HG03565 (cell line): ENCODE results near the gene UGT3A1.

Experiments
- ATAC-seq: cut with Tn5 transposase; IDR thresholded peaks from one replicate; pipeline ENCODE4 v1.9.1; 2021; ENCODE audit warnings: mild to moderate bottlenecking, moderate library complexity; ENCODE audit not compliant: unreplicated experiment

UGT3A1 gene

DNA sequence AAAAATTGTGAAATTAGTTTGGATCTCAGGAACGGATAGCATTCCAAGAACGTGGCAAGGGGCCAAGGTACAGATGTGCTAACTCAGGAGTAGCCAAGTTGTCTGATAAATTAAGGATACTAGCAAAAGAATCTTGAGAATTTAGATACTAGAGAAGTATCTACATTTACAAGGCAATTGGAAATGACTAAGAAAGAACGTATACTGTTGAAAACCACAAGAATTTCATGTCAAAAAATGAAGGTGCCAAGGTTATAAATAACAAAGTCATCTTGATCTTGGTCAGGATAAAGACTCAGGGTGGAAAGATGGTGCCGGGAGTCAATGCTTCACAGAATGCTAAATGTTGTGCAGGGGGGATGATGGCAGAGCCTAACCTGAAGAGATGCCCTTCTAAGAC is 72.0 kb downstream of the UGT3A1 start:
- ATAC-seq, result no peak

GRCh38 chr5:35908814-35909213 is 82.4 kb downstream of the UGT3A1 start:
- ATAC-seq, result no peak

DNA sequence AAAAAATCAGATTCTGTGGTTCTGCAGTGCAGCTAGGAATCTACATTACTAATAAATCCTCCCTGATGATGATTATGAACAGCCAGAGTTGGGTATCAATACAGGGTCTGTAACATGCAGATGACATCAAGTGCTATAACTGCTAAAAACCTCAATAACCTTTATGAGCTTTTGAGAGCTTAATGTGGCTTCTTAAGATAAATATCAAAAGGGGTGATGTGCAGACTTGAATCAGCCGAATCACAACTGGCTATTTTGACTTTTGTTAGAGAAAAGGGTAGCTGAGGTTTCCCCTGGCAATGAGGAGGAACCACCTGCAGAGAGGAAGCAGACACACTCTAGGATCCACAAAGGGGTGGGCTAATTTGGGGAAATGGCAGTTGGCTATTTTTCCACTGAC is 83.0 kb downstream of the UGT3A1 start:
- ATAC-seq, result no peak

- peak; percentile 63 for ATAC-seq
Measured at GRCh38 chr5:35904443-35905132, 86.6 kb downstream of the UGT3A1 start.

- ATAC-seq, result no peak
Measured at GRCh38 chr5:35903631-35904203, 87.5 kb downstream of the UGT3A1 start.

DNA sequence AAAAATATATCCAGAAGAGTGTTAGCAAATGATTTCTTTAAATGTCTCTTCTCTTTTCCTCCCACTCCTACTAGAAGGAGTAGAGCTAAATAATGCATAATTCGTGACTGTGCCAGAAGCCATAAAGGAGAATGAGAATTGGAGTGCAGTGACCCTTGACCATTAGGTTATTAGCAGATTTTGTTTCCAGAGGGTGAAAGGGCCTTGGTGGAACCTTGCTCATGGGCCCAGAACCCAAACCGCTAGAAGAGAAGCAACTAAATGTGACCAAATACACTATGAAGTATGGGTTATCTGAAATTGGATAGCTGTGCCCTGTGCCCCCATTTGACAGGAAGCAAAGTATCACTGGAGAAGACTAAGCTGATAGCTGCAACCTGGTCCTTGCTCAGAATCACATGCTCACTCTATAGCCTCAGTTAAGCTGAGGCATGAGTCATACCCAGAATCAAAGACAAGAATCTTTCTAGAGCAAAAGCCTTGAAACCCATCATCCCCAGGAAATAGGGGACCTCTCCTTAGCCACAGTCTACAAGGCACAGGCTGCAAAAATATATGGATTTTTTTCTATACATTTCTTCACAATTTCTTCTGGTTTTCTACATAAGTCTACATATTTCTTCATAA is 89.0 kb downstream of the UGT3A1 start:
- ATAC-seq, result peak; percentile 62
